Left colon (tissue), 2 donors: ENCODE results near the gene METTL6. TPM values are rescaled to one million over a fixed set of nuclear protein-coding genes. Genes with fewer than 3 reads are reported as not detected.
A peak's percentile ranks its signal among the peaks of the same experiment; 100 is the strongest.

Source experiments
- ATAC-seq: fragments of 200-7000 bp; cut with Tn5 transposase; one replicate; pipeline ENCODE4 v1.9.1; 2020; ENCODE audit warnings: mild to moderate bottlenecking, moderate library complexity
- DNase-seq, 2 donors: peaks; one replicate each; pipeline ENCODE4 v3.0.0-alpha.2; 2020
- intact Hi-C, 2 donors: fragments of 100-400 bp; cut with DNase I in 1 of 2; cut with micrococcal nuclease in 1 of 2; formaldehyde crosslinking; loops; one replicate each; pipeline versions ENCODE4 v1.11.2 to v1.14.0; 2022; cut with DNase I, micrococcal nuclease
- total RNA-seq, 2 donors: library from RNA; stranded (reverse); fragmentation: NEBNext Ultra II Directional; extraction: Animal tissue kit (Norgen Biotek cat#: 25700); gene quantifications; one replicate each; pipeline ENCODE4 v1.2.1, GENCODE V29; 2021
- donor health status: DM: no; HTN: no; CAD: no.
- donor health status: DM: yes; HTN: yes; CAD: no.

Gene METTL6
- total RNA-seq, 2 donors from 2014 or later, result 6.3 to 8.0 TPM

DNA sequence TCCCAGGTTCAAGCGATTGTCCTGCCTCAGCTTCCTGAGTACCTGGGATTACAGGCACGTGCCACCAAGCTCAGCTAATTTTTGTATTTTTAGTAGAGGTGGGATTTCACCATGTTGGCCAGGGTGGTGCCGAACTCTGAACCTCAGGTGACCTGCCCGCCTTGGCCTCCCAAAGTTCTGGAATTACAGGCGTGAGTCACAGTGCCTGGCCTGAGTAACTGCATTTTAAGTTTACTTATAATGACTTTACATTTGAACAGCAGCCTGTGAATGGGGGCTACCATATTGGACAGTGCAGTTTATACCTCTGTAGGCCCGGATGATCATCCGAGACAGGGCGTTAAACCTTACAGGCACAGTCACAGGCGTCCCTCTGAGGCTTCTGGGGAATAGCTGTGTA, 24.8 kb upstream of the METTL6 start:
- no peak for DNase-seq
- intact Hi-C loops, result no loop called here

DNA sequence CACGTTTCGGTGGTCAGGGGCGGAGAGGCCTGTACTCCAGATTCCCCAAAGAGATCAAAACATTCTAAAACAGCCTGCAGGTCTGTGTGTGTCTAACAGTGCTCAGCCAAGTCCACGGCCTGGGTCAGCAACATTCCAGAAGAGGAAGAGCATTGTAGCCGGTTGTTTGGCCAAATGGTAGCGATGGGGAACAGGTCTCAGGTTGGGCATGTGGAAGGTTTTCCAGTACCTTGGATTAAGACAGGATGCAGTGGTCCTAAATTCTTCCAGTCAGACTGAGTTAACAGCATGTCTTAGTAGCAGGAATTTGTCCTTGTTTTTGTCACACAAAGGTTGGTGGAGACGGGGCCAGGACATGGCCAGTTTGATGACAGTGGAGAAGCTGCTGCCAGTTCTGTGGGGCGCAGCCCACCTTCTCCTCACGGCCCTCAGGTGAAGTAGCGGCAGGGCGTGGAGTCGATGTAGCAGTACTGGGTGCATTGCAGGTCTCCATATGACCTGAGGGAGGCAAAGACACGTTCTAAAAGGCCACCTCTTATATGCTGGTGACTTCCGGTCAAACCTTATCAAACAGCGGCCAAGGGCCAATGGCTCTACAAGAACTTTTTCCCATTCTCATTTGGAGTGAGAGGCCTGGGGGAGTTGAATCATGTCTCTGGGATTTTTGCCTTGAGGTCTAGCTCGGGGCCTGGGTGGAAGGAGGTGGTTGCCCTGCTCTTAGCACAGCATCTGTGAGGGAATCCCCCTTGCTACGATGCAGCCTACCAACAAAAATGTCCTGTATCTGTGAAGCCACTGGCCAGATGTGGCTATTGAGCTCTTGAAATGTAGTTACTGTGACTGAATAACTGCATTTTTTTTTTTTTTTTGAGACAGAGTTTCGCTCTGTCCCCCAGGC, 24.1 kb upstream of the METTL6 start:
- no peak for DNase-seq
- no peak for ATAC-seq
- intact Hi-C loops, result no loop called here

More for the DNA sequence above, 24.8 kb upstream of the METTL6 start:
- no peak for ATAC-seq

DNA sequence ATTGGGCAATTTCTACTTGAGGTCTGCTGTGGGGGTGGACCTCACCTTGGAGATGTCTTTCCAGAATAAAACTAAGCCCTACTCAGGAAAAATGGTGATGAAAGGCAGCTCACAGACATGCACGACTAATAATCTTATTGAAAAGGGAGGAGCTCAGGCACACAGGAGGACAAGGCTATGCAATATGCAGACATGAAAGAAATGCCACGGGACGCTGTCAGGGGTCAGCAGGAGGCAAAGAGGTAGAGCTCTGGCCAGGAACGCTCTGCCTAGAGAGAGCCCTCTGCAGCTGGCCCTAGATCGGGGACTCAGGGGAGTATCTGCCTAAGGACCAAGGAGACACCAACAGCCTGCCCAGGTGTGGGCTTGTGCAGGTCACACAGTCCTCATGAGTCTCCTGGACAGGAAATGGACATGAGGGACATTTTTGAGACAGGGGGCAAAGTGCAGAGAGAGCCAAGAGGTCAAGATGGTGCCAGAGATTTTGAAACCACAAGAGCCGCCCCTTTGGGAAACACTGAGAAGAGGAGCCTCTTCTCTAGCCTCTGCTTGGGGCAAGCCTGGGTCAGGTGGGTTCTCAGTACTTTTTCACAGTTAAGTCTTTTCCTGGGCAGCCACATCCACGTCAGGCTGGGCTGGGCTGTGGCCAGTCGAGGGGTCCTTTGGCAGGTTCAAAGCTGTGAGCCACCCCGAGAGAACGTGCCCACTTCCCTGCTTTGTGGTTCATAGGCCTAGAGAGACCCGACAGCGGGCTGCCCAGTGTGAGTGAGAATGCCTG, 23.3 kb upstream of the METTL6 start:
- no peak for DNase-seq
- ATAC-seq, result no peak
- intact Hi-C loops, result no loop called here

DNA sequence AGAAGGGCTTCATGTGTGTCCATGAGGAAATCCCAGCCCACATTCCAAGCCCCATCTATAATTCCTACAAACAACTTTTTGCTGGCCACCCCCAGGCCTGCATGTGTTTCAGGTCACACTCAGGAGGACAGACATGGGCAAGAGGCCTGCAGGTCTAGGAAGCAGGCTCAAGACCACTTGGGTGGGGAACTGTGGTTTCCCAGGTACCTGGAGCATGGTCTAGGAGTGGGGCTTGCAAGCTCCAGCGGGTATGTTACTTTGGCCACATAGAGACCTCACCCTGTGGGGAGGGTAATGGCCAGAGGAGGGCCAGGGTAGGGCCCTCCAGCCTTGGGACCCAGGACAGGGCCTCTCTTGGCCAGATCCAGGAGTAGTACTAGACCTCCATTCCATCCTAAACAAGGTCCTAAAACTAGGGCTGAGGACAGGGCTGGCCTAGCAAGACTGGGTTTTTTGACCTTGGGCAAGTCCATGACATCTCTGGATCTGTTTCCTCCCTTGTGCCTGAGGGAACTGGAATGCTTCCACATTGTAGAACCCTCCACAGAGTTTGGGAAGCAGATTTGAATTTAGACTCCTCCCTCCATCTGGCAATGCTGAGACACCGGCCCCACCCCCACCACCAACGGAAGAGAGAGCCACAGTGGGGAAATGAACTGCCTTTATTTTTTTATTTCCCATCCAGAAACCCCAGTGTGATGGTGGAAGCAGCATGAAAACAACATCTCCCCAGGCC, 22.3 kb upstream of the METTL6 start:
- DNase-seq (no peak), ATAC-seq (no peak)
- intact Hi-C loops, result loop anchor here in 1 of 2 donors (10.0 kb wide), 1 partner anchor 105 kb away; no protein-coding TSS in a partner anchor

DNA sequence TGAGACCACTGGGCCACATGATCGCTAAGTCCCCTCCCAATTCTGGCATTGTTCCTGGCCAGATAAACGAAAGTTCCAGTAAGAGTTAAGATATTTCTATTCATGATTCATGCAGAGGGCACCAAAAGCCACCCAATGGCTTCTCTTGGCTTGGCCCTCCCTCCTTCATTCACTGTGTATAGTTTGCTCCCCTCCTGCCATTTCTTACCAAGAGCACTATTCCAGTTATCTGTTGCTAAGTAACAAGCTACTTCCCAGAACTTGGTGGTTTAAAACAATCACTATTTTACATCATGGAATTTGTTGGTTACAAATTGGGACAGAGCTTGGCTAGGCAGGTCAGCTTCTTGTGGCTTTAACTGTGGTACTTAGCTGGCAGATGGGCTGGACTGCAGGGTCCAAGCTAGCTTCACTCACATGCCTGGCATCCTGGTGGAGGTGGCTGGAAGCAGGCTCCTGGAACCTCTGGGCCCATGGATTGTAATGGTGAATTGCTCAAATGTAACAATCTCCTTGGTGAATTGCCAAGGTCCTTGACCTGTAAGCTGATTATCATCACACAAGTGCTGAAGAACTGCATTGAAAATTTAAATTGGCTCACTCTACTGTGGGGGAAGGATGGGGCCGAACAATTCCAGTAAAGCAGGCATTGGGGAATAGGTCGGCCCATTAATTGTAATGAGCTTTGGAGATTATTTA, 16.6 kb upstream of the METTL6 start:
- DNase-seq, result no peak
- no peak for ATAC-seq
- intact Hi-C loops, result loop anchor here in 1 of 2 donors (10.0 kb wide), 1 partner anchor 111 kb away; no protein-coding TSS in a partner anchor

DNA sequence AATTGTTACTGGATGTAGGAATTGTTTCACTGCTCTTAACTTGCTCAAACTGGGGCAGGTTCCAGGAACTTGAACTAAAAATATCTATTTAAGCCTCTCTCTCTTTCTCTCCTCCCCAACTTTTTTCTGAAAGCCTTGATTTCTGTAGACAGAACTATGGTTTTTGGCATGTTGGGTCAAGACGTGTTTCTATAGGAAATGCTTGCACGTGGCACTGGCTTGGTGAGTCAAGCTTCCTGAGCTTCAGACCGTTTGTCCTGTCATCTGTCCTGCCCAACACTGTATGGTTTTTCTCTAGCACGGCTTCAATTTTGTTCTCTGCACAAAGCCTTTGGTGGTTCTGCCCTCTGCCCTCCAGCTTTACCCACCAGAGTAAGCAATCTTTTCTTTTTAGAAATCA, 13.5 kb upstream of the METTL6 start:
- DNase-seq (no peak), ATAC-seq (no peak)
- intact Hi-C loops, result loop anchor here in 1 of 2 donors (10.0 kb wide), 1 partner anchor 114 kb away; no protein-coding TSS in a partner anchor

DNA sequence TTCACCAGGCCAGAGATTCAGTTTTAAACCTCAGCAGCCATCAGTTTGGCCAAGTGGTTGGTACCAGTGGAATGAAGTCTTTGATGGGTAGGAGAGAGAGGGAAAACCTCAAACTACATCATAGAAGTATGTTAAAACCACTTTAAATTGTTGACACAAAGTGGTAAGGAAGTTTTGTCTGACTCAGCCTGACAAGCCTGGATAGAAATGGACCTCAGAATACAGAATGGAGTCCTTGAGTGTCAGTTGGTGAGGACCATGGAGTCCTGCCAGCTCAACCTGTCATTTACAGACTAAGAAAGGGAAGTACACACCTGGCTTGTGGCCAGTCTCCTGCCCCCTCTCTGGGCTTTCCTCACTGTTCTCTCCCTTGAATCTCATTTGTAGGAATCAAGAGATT, 12.1 kb upstream of the METTL6 start:
- ATAC-seq, result no peak
- intact Hi-C loops, result no loop called here

DNA sequence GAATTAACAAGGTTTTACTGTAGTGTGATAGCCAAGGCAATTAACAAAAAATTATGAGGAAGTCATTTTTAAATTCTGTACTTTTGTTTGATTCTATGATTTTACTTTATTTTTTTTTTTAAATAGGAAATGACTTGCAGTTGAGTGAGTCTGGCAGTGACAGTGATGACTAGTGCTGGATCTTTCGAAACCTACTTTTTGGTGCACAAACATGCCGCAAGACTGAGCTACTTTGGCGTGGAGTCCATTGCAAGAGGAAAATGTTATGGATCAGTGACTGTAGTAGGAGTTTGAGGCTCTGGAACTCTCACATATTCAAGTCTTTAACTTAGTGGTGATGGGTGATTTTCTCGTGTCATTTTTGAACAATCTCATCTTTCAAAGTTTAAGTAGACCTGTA, 11.6 kb upstream of the METTL6 start:
- DNase-seq, result no peak
- ATAC-seq, result no peak
- intact Hi-C loops, result no loop called here

More for the DNA sequence above, 12.1 kb upstream of the METTL6 start:
- DNase-seq, result no peak

DNA sequence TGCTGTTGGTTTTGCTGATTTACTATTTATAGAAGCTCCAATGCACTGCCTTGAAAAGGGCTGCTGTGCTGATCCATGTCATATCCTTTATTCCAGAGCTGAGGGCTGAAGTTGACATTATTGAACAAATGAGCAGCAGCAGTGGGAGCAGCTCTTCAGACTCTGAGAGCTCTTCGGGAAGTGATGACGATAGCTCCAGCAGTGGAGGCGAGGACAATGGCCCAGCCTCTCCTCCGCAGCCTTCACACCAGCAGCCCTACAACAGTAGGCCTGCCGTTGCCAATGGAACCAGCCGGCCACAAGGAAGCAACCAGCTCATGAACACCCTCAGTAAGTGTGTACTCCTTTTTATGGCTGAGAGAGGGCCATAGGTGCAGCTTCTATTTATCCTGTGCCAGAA, 8.9 kb upstream of the METTL6 start:
- intact Hi-C loops, result no loop called here
- DNase-seq, result no peak
- ATAC-seq, result no peak

DNA sequence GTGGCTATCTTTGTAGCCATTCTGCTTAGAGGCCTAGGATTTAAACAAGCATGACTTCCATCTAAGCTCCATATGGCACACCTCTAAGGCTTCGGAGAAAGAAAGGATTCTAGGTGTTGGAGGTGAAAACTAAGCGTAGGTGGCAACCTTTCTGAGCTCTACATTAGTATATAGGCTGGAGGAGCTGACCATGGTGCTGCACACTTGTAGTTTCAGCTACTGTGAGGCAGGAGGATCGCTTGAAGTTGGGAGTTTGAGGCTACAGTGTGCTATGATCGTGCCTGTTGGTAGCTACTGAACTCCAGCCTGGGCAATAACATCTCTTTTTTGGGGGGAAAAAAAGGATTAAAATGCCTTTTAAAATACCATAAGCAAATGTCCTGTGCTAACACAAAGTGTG, 7.4 kb upstream of the METTL6 start:
- intact Hi-C loops, result no loop called here
- ATAC-seq, result no peak

DNA sequence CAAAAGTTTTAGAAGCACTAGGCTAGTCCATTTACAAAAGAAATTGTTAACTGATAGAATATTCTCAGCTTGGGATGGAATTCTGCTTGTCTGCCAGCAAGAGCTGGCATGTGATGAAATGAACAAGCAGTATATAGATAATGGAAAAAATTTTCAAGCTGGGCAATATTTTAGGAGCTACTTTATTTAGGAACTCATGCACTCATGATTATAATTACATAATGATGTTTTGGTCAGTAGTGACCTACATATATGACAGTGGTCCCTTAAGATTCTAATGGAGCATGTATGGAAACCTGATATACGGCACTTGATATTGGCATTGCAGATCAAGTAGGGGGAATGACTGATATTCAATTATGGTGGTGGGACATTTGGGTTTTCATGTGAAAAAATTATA, 6.2 kb upstream of the METTL6 start:
- DNase-seq (no peak), ATAC-seq (no peak)
- intact Hi-C loops, result no loop called here

More for the DNA sequence above, 7.4 kb upstream of the METTL6 start:
- DNase-seq, result no peak

DNA sequence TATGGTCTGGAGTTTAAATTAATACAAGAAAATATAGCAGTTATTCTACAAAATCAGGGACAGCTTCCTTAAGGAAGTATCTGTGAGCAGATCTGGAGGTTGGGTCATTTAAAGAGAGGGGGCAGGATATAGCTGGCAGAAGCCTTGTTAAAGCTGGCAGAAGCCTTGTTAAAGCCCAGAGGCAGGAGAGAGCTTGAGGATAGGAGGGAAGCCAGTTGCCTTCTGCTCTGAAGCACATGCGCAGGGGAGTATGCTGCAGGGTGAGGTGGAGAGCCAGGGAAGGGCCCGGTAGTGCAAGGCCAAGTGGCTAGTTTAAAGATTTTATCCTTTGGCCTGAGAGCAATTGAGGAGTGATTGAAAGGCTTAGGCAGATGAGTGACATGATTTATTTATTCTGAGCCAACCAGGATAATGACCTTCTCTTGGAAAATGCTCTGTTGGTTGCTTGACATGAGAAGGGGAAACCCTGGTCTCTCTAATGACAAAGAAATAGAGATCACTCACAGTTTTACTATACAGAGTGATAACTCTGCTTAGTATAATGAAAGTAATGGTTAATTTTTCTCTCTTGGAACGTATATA, 4.0 kb upstream of the METTL6 start:
- intact Hi-C loops, result no loop called here
- ATAC-seq (no peak), DNase-seq (no peak)

DNA sequence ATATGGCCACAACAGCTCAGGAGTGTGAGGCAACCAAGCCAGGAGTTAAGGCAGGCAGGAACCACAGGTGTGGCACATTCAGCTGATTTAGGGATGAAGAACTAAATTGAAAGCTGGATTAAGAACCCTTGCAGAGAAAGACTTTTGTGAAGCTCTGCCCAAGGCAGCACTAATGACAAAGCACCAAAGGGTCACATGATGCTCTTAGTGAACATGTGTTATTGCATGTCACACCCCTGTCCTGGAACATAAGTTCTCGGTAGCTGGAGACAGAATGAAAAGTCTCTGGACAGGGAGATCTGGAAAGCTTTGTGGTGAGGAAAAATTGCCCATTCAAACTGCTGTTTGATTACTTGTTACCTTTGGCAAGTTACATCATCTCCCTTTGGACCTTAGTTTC, 3.3 kb upstream of the METTL6 start:
- no peak for ATAC-seq
- no peak for DNase-seq
- intact Hi-C loops, result no loop called here

DNA sequence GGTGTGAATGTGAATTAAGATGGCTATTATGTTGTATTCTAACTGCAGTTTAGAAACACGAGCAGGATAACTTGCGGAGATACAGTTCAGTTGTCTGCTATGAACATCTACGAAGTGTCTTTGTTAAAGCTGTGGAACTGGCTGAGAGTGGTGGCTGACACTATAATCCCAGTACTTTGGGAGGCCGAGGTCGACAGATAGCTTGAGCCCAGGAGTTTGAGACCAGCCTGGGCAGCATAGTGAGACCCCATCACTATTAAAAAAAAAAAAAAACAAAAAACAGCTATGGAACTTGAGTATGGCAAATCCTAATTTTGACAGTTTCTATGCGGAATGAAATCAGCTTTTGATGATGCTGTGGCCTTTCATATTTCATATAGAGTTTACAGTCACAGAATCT, 1.7 kb upstream of the METTL6 start:
- ATAC-seq (no peak), DNase-seq (no peak)
- intact Hi-C loops, result no loop called here

DNA sequence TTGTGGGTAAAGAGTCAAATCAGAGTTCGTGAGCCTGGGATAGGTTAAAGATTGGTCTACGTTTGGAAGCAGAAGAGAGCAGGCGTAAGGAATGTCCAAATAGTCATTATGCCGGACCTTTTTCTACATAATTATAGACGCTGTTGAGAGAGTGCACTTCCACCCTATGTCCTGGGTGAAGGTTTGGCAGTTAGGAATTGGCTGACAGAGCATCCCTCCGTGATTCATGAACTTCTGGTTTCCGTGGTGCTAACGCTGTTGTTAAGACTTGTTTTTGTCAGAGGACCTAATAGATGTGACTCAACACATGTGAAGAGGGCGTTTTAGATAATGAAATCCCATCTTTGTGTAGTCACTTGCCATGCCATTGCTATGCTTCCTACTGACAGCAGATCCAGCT, 1.2 kb upstream of the METTL6 start:
- intact Hi-C loops, result no loop called here
- ATAC-seq (no peak), DNase-seq (no peak)

DNA sequence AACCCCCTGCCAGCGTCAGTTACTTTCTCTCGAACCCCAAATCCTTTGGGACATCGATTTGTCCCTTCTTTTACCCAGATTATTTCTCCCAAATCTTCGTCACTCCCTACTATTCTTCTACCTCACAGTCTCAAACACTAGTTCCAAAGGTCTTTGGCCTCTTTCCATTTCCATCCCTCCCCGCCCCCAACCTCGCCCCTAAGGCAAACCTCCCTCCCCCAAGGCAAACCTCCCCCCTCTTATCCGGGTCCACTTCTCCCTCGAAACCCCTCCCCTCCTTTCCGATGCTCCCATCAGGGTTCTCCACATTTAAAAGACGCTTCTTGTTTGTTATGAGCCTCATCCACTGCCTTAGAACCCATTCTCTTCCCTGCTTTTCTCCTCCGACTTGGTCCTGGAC, 637 bp upstream of the METTL6 start:
- DNase-seq (peak; percentile 31 to 62), ATAC-seq (peak; percentile 78)
- intact Hi-C loops, result no loop called here

DNA sequence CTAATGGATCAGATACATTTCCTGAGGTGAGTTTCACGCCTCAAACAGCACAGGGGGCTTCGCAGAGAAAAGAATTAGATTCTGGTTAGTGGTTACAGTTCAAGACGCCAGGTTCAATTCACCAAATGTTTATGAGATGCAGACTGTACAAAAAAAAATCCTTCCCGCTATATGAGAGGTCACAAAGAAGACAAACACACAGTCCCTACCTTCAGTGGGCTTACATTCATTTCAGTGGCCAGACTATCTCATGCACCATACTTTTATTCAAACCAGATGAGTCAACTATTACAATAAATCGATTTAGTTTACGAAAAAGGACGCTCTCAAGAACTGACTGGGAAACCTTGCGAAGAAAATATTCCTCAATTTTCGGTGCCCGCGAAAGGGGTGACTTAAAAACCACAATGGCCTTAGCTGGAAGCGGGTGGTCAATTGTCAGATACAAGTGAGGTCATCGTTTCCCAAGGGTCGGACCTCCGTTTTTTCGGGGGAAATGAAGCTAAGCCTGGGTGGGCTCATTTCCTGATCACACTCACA, 695 bp downstream of the METTL6 start:
- ATAC-seq (no peak), DNase-seq (no peak)
- intact Hi-C loops, result no loop called here

DNA sequence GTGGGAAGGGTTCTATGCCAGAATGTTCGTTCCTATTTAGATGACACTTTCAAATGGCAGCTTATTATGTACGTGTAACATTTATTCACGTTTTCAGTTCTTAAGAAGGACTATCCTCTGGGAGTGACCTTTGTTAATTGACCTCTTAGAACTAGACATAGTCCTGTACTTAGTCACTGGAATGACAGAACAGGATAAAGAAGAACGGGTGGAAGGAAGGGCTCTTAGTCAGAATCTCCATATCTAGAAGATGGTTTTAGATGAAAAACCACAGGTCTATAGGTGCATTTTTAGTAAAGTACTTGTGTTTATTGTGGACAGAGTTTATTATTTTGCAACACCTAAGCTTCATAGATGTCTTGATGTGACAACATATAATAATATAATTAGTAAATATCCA, 6.5 kb downstream of the METTL6 start:
- ATAC-seq, result no peak
- intact Hi-C loops, result no loop called here
- DNase-seq, result no peak
